OCI-LY3 (cell line): ENCODE data around the gene ASCC1.

Source experiments
- H2AFZ ChIP-seq: fragments of 200-600, 300-600 bp; shearing (Covaris generic); 2 replicates; pipeline ENCODE4 v1.6.0; 2014; ENCODE audit warnings: antibody characterized with exemption, low read depth, low read length
- H3K27ac ChIP-seq: fragments of 200-600, 300-600 bp; sonication (generic); 2 replicates; pipeline ENCODE4 v1.5.1; 2014; ENCODE audit warnings: mild to moderate bottlenecking, low read length, moderate library complexity, mixed read lengths
- H3K27me3 ChIP-seq: fragments of 200-600, 300-600 bp; sonication (generic); 2 replicates; pipeline ENCODE4 v1.6.1; 2014; ENCODE audit warnings: low read depth, low read length, mixed read lengths
- H3K36me3 ChIP-seq: fragments of 200-600, 300-600 bp; sonication (generic); replicated peaks from 2 replicates; pipeline ENCODE3; 2014; ENCODE audit warnings: low read depth, low read length, mixed read lengths
- H3K4me1 ChIP-seq: fragments of 300-600, 200-600 bp; sonication (generic); 2 replicates; pipeline ENCODE4 v1.6.1; 2014; ENCODE audit warnings: low read length, mixed read lengths
- H3K4me2 ChIP-seq: fragments of 200-600, 300-600 bp; sonication (generic); 2 replicates; pipeline ENCODE4 v1.6.1; 2014; ENCODE audit warnings: low read length, mixed read lengths
- H3K4me3 ChIP-seq: fragments of 300-600, 200-600 bp; sonication (generic); 2 replicates; pipeline ENCODE4 v1.5.1; 2014; ENCODE audit warnings: antibody characterized with exemption, mild to moderate bottlenecking, low read length, moderate library complexity
- H3K79me2 ChIP-seq: fragments of 300-600, 200-600 bp; shearing (Covaris generic); 2 replicates; pipeline ENCODE4 v1.6.1; 2014; ENCODE audit warnings: mild to moderate bottlenecking, low read length, mixed read lengths
- H3K9ac ChIP-seq: fragments of 300-600, 200-600 bp; shearing (Covaris generic); 2 replicates; pipeline ENCODE4 v1.6.0; 2014; ENCODE audit warnings: mild to moderate bottlenecking, low read length, moderate library complexity
- H3K9me3 ChIP-seq: fragments of 200-600, 300-600 bp; shearing (Covaris generic); 2 replicates; pipeline ENCODE4 v1.6.1; 2014; ENCODE audit warnings: low read length, mixed read lengths; ENCODE audit not compliant: insufficient read depth
- H4K20me1 ChIP-seq: fragments of 200-600, 300-600 bp; sonication (generic); 2 replicates; pipeline ENCODE4 v1.6.1; 2016; ENCODE audit warnings: low read length, mixed read lengths; ENCODE audit not compliant: insufficient read depth
- CTCF ChIP-seq: fragments of 200-600, 300-600 bp; sonication (generic); IDR thresholded peaks from 2 replicates; pipeline ENCODE4 v1.5.1; 2014; ENCODE audit warnings: antibody characterized with exemption, low read length, low read depth
- EZH2phosphoT487 ChIP-seq: fragments of 200-600 bp; shearing (Covaris generic); IDR thresholded peaks from 2 replicates; pipeline ENCODE4 v1.6.1; 2018; ENCODE audit warnings: antibody characterized with exemption, mixed run types, low read depth

ASCC1 gene

GRCh38 chr10:72201293-72201692 is 14.8 kb downstream of the ASCC1 start:
- Histone ChIP-seq H4K20me1 (no peaks in the 10 kb centered on the region), H3K27me3 (no peaks in the 10 kb centered on the region), H3K4me1 (no peaks in the 10 kb centered on the region), H3K4me2 (no peak overlapping the region), H3K9ac (no peak overlapping the region), H3K27ac (no peak overlapping the region), H2AFZ (no peak overlapping the region), H3K36me3 (no peaks in the 10 kb centered on the region), H3K4me3 (no peak overlapping the region), H3K9me3 (no peaks in the 10 kb centered on the region), H3K79me2 (no peaks in the 10 kb centered on the region)
- no peak for TF ChIP-seq CTCF
- TF ChIP-seq EZH2phosphoT487 = no peak

GRCh38 chr10:72200883-72201282 is 15.2 kb downstream of the ASCC1 start:
- no peaks in the 10 kb centered on the region for H3K9me3 ChIP-seq
- H3K79me2 ChIP-seq = no peaks in the 10 kb centered on the region
- no peaks in the 10 kb centered on the region for H3K4me1 ChIP-seq
- H3K4me3 ChIP-seq = no peak overlapping the region
- no peak for TF ChIP-seq EZH2phosphoT487
- no peak for TF ChIP-seq CTCF
- H3K27me3 ChIP-seq = no peaks in the 10 kb centered on the region
- H3K4me2 ChIP-seq = no peak overlapping the region
- H3K36me3 ChIP-seq = no peaks in the 10 kb centered on the region
- no peak overlapping the region for H2AFZ ChIP-seq
- H3K27ac ChIP-seq = no peak overlapping the region
- H3K9ac ChIP-seq = no peak overlapping the region
- H4K20me1 ChIP-seq = no peaks in the 10 kb centered on the region

GRCh38 chr10:72194949-72195348 is 21.1 kb downstream of the ASCC1 start:
- H3K4me2 ChIP-seq = no peak overlapping the region
- H3K4me3 ChIP-seq = no peak overlapping the region
- no peaks in the 10 kb centered on the region for H3K79me2 ChIP-seq
- no peaks in the 10 kb centered on the region for H3K36me3 ChIP-seq
- H3K27ac ChIP-seq = no peak overlapping the region
- no peaks in the 10 kb centered on the region for H3K4me1 ChIP-seq
- H4K20me1 ChIP-seq = no peaks in the 10 kb centered on the region
- H3K9me3 ChIP-seq = no peaks in the 10 kb centered on the region
- H3K27me3 ChIP-seq = no peaks in the 10 kb centered on the region
- H3K9ac ChIP-seq = no peak overlapping the region
- no peak overlapping the region for H2AFZ ChIP-seq
- TF ChIP-seq EZH2phosphoT487 (no peak), CTCF (no peak)

GRCh38 chr10:72186982-72187330 is 29.1 kb downstream of the ASCC1 start:
- Histone ChIP-seq H3K36me3 (peaks cover 4% of the 10 kb centered on the region), H3K4me3 (no peak overlapping the region), H3K79me2 (no peaks in the 10 kb centered on the region), H4K20me1 (no peaks in the 10 kb centered on the region), H3K27ac (no peak overlapping the region), H3K4me2 (no peak overlapping the region), H3K4me1 (no peaks in the 10 kb centered on the region), H3K9ac (no peak overlapping the region), H3K9me3 (no peaks in the 10 kb centered on the region), H2AFZ (no peak overlapping the region), H3K27me3 (no peaks in the 10 kb centered on the region)
- no peak for TF ChIP-seq EZH2phosphoT487
- TF ChIP-seq CTCF = no peak
